HepG2 (cell line): Measurements from ENCODE around the gene EIF4G1. TPM values are rescaled to one million over a fixed set of nuclear protein-coding genes. Genes with fewer than 3 reads are reported as not detected.
A peak's percentile ranks its signal among the peaks of the same experiment; 100 is the strongest.

ENCODE experiments used
- ZKSCAN5 ChIP-seq: sonication (generic); formaldehyde crosslinking; IDR thresholded peaks from 2 replicates; pipeline ENCODE4 v1.5.1; 2020; ENCODE audit warnings: mild to moderate bottlenecking, missing genetic modification reagents
- ZNF33A ChIP-seq: sonication (generic); formaldehyde crosslinking; IDR thresholded peaks from 2 replicates; pipeline ENCODE4 v1.5.1; 2020; ENCODE audit warnings: missing genetic modification reagents, mild to moderate bottlenecking, moderate library complexity, borderline replicate concordance
- ZNF354B ChIP-seq: sonication (generic); formaldehyde crosslinking; IDR thresholded peaks from 2 replicates; pipeline ENCODE4 v1.8.0; 2022; ENCODE audit warnings: mild to moderate bottlenecking, missing genetic modification reagents
- ZNF816 ChIP-seq: sonication (generic); formaldehyde crosslinking; IDR thresholded peaks from 2 replicates; pipeline ENCODE4 v1.8.0; 2022; ENCODE audit warnings: missing genetic modification reagents, mild to moderate bottlenecking, borderline replicate concordance
- polyA plus RNA-seq, 8 experiments: library from polyadenylated mRNA; depleted of rRNA in 3 of 8; stranded (reverse) in 7 of 8; unstranded in 1 of 8; fragments of >200 nt; fragmentation: Illumina TruSeq in 4 of 8; extraction: Trizol in 4 of 8; gene quantifications; 2 replicates each; pipeline versions ENCODE4 v1.2.1 to v1.2.3, GENCODE V29; 2011 to 2016; ENCODE audit warnings: low read depth in 4 of 8, missing spikeins in 1 of 8, mixed read lengths in 1 of 8; ENCODE audit not compliant: insufficient read depth in 1 of 8
- total RNA-seq, 5 experiments: library from RNA; depleted of rRNA; stranded (reverse); fragments of >200 nt; fragmentation: Illumina TruSeq; extraction: Trizol; gene quantifications; 2 replicates each; pipeline ENCODE4 v1.2.3, GENCODE V29; 2016; ENCODE audit warnings: low read depth in 1 of 5
- TF ChIP-seq, protein P1 (sequence below): sonication (generic); formaldehyde crosslinking; IDR thresholded peaks from 2 replicates; pipeline ENCODE4 v1.8.1; 2023; ENCODE audit warnings: mild to moderate bottlenecking, missing genetic modification reagents
- TF ChIP-seq, protein P2 (sequence below): sonication (generic); formaldehyde crosslinking; IDR thresholded peaks from 2 replicates; pipeline ENCODE4 v1.5.1; 2020; ENCODE audit warnings: mild to moderate bottlenecking, missing genetic modification reagents, moderate library complexity

The EIF4G1 gene
- total and polyA plus RNA-seq, 2 of the 13 experiments (the other 11 are each of a cell fraction or from before 2014, with no cell fraction given): 208 to 213 TPM

DNA sequence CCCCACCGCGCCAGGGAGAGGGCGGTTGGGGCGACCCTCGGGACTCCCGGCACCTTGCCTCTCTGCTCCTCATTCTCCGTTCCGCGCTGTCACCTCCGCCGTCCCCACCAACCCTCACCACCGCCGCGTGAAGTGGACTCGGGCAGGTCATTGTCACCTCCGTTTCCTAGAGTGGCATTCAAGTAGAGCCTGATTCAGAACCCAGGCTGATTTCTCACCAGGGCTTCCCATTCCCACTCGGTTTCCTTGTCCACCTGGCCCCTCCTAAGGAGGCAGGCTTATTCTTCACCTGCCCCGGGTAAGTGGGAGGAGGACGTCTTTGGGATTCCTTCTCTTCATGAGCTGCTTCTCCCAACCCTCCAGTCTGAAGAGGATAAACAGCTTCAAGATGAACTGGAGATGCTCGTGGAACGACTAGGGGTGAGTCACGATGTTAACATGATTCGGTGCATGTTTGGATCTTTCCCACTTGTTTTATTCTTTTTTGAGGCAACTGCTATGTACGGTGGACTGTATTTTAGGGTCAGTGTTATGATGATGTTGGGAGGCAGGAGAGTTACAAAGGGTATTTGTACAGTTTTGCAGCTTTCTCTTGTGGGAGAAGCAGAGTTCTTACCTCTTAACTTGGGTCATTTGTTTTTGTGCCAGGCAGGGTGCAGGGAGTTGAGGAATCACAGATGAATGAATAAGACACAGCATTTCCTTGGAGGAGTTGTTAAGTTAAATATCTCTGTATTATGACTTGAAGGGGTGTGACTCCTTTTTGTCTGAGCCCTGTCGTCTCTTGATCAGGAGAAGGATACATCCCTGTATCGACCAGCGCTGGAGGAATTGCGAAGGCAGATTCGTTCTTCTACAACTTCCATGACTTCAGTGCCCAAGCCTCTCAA is 14.7 kb upstream of the EIF4G1 start (continued):
- TF ChIP-seq, protein P1, sequence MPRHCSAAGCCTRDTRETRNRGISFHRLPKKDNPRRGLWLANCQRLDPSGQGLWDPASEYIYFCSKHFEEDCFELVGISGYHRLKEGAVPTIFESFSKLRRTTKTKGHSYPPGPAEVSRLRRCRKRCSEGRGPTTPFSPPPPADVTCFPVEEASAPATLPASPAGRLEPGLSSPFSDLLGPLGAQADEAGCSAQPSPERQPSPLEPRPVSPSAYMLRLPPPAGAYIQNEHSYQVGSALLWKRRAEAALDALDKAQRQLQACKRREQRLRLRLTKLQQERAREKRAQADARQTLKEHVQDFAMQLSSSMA (CRISPR knock-in tag): no peak
- TF ChIP-seq ZNF354B (CRISPR knock-in tag): no peak
- TF ChIP-seq, protein P2, sequence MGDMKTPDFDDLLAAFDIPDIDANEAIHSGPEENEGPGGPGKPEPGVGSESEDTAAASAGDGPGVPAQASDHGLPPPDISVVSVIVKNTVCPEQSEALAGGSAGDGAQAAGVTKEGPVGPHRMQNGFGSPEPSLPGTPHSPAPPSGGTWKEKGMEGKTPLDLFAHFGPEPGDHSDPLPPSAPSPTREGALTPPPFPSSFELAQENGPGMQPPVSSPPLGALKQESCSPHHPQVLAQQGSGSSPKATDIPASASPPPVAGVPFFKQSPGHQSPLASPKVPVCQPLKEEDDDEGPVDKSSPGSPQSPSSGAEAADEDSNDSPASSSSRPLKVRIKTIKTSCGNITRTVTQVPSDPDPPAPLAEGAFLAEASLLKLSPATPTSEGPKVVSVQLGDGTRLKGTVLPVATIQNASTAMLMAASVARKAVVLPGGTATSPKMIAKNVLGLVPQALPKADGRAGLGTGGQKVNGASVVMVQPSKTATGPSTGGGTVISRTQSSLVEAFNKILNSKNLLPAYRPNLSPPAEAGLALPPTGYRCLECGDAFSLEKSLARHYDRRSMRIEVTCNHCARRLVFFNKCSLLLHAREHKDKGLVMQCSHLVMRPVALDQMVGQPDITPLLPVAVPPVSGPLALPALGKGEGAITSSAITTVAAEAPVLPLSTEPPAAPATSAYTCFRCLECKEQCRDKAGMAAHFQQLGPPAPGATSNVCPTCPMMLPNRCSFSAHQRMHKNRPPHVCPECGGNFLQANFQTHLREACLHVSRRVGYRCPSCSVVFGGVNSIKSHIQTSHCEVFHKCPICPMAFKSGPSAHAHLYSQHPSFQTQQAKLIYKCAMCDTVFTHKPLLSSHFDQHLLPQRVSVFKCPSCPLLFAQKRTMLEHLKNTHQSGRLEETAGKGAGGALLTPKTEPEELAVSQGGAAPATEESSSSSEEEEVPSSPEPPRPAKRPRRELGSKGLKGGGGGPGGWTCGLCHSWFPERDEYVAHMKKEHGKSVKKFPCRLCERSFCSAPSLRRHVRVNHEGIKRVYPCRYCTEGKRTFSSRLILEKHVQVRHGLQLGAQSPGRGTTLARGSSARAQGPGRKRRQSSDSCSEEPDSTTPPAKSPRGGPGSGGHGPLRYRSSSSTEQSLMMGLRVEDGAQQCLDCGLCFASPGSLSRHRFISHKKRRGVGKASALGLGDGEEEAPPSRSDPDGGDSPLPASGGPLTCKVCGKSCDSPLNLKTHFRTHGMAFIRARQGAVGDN (CRISPR knock-in tag): peak; percentile 50; the same call in 1 of the 2 replicates
- peak; percentile 79; the same call in 1 of the 2 replicates for TF ChIP-seq ZKSCAN5 (CRISPR knock-in tag)
- 0 out of 2 replicates have a peak, but pooled peaks have one; percentile 31 for TF ChIP-seq ZNF816 (CRISPR knock-in tag)
- TF ChIP-seq ZNF33A (CRISPR knock-in tag): peak; percentile 42; the same call in 1 of the 2 replicates
